Glomerular endothelial cell (primary cell): ENCODE measurements around the gene ARMCX2. TPM values are rescaled to one million over a fixed set of nuclear protein-coding genes. Genes with fewer than 3 reads are reported as not detected.
"Not testable (repeated sequence)": the region's sequence is repeated elsewhere in the genome, so short reads cannot be mapped to it uniquely, and the experiment has no call there.

Experiments used
- DNase-seq: peaks from one replicate; pipeline ENCODE4 v3.0.0-alpha.2; 2011; ENCODE audit warnings: low read depth, low spot score; ENCODE audit errors: extremely low read depth
- total RNA-seq: library from RNA; depleted of rRNA; stranded (reverse); fragments of >200 nt; gene quantifications from 2 replicates; pipeline ENCODE4 v1.2.3, GENCODE V29; 2015

ARMCX2 gene
- 40.2 and 56.6 TPM in 2 replicates for total RNA-seq

DNA sequence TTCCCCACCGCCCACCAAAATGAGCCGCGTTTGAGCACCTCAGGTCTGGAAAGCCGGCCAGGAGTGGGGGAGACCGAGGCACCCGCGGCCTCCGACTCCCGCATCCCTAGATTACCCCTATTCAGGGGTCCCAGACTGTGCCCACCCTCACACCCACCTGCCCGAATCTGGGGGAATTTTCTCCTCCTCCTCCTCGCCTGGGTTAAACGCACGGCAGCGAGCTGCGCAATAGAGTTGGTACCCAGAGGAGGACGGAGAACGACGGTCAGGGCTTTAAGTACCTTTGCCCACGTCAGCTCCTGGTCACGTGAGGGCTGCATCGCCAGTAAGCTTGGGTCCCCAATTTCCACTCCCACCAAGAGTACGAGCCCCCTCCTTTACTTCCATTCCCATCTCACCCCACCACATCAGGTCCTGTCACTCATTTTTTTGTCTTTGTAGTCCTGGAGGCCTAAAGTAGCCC lies at the start of gene ARMCX2:
TSS of gene ARMCX2 (minus strand) at position 250 of the 463 bp plus-strand sequence. CDS start 2,262 bp downstream, outside the sequence.
- DNase-seq, result no peak

GRCh38 chrX:101709384-101709783 lies 49.7 kb upstream of the ARMCX2 start:
- no peak for DNase-seq

DNA sequence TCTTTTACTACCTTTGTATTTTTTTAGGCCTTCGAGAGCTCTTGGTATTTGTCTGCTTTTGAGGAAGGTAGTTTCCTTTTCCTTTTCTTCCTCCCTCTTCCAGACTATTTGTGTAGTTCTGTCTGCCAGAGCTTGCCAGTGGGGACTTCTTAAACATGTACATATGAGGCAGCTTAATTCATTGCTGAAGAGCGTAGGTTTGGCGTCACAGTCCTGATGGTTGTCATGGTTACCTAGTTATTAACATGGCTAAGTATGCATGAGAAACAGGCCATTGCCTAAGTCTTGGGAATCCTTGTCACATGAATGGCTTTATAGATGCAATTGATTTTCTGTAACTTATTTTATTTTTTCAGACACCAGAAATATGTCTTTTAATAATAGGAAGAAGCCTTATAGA lies 48.5 kb upstream of the ARMCX2 start:
- DNase-seq, result no peak

- no peak for DNase-seq
These were observed 33.8 kb upstream of the ARMCX2 start for GRCh38 chrX:101693476-101693875.

DNA sequence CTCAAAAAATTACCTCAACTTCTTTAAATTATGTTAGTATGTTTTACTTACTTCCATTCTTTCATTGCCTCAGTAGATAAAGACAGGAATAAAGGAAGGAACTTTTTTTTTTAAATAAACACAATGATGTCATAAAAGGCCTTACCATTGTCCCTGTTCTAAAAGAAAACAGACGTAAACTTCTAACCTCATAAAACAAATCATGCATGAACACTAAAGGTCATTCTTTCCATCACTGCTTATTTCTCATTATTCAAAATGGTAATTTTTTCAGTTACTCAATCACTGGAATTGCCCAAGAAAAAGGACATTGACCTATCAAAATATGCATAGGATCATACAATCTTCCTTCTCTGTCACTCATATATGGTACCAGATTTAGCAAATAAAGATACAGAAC lies 32.2 kb upstream of the ARMCX2 start:
- no peak for DNase-seq

GRCh38 chrX:101686574-101686973 lies 26.9 kb upstream of the ARMCX2 start:
- no peak for DNase-seq

GRCh38 chrX:101685923-101686322 lies 26.3 kb upstream of the ARMCX2 start:
- no peak for DNase-seq

DNA sequence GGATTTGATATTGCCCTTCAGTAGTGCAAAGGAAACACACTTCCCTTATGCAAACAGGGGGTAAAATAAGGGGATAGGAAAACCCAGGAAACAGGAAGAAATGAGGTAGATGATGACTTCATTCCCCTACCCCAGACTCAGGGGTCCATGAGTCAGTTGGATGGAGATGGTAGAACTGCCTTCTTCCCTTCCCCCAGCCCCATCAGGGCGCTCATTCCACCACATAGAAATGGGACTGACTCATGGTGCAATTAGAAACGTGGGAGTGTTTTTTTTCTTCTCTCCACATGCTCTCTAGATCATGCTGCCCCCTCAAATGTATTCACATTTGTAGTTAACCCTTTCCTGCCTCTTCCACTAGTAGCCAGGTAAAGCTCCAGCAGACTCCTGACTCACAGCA lies 23.1 kb upstream of the ARMCX2 start:
- DNase-seq, result no peak

DNA sequence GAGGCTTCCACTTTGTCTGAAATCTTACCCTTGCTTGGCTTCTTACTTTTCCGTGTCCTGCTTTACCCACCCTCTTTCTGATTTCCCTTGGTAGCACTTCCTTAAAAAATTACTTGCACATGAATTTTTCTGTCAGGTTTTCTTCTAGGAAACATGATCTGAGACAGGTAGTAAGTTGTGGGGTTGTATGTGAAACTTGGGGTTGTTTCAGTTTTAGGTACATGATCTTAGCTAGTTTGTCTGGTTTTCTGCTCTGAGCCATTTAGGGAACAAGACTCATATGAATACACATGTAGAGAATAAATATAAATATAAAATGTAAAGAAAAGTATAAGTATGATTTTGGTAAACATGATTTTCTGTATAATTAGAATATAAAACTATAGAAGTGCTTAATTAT lies 17.4 kb upstream of the ARMCX2 start:
- DNase-seq, result no peak

DNA sequence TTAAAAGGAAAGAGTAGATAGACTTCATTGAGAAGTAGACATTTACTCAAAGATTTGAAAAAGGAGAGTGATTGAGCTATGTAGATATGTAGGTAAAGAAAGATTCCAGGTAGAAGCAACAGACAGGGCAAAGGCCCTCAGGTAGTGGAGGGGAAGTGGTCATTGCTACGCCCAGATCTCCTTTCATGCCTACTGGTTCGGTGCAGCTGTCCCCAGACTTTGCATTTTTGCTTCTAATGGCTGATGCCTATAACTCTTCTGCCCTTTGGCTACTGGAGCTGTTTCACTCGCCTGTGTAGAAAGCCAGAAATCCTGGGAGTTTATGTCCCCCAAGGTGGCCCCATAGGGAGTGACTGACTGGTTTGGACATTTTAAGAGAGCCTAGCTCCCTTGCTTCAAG lies 16.9 kb upstream of the ARMCX2 start:
- no peak for DNase-seq

DNA sequence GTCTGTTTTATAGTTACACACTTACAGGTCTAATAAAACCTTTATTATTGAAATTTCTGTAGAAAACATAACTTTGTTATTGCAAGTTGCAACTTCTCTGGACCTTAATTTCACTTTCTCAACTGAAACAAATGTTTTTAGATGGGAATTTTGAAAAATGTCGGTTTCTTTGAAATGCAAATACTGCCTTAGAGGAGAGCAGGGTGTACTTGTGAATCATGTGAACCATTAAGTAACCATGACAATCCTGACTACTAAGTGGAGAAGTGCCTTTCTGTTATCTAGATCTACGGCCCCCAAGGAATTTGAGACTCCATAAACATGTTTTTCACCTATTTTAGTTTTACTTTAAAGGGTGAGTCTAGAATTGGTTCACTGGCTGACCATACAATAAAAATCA lies 8.5 kb upstream of the ARMCX2 start:
- DNase-seq, result no peak

DNA sequence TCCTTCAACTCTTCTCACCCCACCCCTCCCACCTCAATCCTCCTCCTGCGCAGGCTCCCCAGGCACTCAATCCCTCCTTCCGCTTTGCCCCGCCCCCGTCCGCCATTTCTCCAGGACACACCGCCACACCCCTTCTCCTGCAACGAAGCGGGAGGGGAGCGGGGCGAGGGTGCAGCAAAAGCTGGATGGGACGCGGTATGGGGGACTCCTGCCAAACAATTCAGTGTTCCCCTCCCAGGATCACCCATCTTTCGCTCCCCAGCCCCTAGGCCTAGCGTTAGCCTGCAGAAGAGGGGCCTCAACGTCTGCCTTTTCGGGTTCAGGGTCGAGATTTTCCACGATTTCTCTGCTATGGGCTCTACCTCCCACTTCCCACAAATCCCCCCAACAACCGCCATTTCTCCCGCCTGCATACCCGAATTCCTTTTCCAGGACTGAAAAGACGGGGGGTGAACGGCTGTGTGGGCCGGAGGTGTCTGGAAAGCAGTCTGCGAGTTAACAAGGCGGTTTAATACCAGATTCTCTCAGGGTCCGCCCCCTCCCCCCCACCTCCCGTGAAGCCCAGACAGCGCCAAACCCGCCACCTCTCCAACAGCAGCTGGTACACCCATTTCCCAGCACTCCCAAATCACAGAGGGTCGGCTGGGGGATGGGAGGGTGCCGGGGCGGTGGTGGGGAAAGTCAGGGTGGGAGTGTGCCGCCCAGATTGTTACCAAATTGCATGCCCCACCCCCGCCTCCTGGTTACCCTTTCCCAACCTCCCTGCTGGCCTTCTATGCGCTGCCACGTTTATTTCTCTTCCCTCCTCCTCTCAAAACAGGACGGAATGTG lies 774 bp downstream of the ARMCX2 start:
- no peak for DNase-seq

DNA sequence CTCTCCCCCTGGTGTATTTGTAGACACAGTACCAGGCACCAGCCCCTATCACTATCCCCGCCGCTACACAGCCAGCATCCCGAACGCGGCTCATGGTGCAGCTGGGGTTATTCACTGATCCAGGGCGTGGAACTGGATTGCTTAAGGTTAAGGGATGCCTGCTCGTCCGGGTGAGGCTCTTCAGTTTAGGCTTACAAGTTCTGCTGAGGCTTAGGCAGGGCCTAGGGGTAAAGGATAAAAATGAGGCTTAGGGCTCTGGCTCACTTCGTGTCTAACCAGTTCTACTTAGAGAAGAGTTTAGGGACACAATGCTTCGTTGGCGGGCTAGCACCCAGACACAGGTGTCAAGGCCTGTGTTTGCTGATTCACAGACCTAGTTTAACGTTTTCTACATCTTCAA lies 2.2 kb downstream of the ARMCX2 start:
- no peak for DNase-seq

GRCh38 chrX:101656817-101657216 lies 2.8 kb downstream of the ARMCX2 start:
- no peak for DNase-seq

DNA sequence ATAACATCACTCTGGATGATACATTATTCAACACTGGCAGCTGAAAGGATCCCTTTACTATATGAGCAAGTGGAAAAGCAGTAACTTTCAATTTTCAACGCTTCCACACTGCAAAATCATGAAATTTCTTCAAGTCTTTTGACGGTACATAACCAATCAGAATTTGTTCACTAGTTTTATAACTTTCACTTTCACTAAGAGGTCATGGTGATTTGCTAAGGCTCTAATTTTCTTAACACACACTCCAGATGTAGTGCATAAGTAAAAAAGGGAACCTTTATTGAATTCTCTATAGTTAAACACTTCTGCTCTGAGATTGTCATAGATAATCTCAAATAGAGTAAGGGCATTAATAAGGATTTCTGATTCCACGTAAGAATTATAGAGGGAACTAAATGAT lies 4.1 kb downstream of the ARMCX2 start:
- no peak for DNase-seq

DNA sequence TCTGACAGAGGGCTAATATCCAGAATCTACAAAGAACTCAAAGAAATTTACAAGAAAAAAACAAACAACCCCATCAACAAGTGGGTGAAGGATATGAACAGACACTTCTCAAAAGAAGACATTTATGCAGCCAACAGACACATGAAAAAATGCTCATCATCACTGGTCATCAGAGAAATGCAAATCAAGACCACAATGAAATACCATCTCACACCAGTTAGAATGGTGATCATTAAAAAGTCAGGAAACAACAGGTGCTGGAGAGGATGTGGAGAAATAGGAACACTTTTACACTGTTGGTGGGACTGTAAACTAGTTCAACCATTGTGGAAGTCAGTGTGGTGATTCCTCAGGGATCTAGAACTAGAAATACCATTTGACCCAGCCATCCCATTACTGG lies 11.9 kb downstream of the ARMCX2 start:
- DNase-seq, result not testable (repeated sequence)

- no peak for DNase-seq
These were observed 17.6 kb downstream of the ARMCX2 start for GRCh38 chrX:101642093-101642492.

- no peak for DNase-seq
These were observed 20.1 kb downstream of the ARMCX2 start for GRCh38 chrX:101639583-101639982.

- no peak for DNase-seq
These were observed 40.3 kb downstream of the ARMCX2 start for GRCh38 chrX:101619364-101619763.

- peak; percentile 10 for DNase-seq
These were observed 42.1 kb downstream of the ARMCX2 start, which contains the start of gene ARMCX6 for GRCh38 chrX:101617211-101618191. TSS of gene ARMCX6 (minus strand) at chrX:101618000. CDS start at chrX:101616620, 1,380 bp downstream.

DNA sequence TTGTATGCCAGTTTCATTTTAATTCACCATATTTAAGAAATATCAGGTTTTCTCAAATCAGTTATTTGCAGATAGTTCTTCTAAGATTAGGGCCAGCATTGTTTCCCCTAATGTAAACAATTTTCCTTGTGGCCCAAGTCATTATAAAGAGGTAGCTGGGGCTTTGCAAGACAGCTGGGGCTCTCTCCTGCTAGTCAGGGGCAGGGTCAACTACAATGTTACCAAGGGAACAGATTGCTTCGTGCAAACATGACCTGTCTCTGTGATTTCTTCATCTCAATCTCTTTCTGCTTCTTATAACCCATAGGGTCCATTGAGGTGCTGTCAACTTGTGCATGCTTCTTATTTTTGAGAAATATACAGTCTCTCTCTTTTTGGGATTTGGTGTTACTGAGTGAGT lies 53.9 kb downstream of the ARMCX2 start:
- DNase-seq, result no peak
